Kidney epithelial cell (primary cell): ENCODE data around the gene SLC6A15. TPM values are rescaled to one million over a fixed set of nuclear protein-coding genes. Genes with fewer than 3 reads are reported as not detected.

Source experiments
- DNase-seq: peaks from one replicate; pipeline ENCODE4 v3.0.0-alpha.2; 2010; ENCODE audit warnings: low read depth
- H3K27me3 ChIP-seq: 2 replicates; pipeline ENCODE4 v1.6.0; 2011; ENCODE audit warnings: low read length; ENCODE audit not compliant: control insufficient read depth, insufficient read depth
- H3K36me3 ChIP-seq: 2 replicates; pipeline ENCODE4 v1.5.1; 2011; ENCODE audit warnings: low read length; ENCODE audit not compliant: control insufficient read depth, insufficient read depth
- H3K4me3 ChIP-seq: 2 replicates; pipeline ENCODE4 v1.5.1; 2011; ENCODE audit warnings: low read depth, mild to moderate bottlenecking, control low read depth, low read length
- total RNA-seq: library from RNA; depleted of rRNA; stranded (reverse); fragments of >200 nt; gene quantifications from 2 replicates; pipeline ENCODE4 v1.2.3, GENCODE V29; 2015
- TF ChIP-seq, protein P1 (sequence below): IDR thresholded peaks from 2 replicates; pipeline ENCODE4 v1.5.1; 2011; ENCODE audit warnings: mild to moderate bottlenecking, moderate library complexity, low read length, control low read depth, inconsistent platforms; ENCODE audit not compliant: insufficient read depth, poor library complexity, severe bottlenecking

SLC6A15 gene
- total RNA-seq, 1 donor from 2014 or later, result 15.9 TPM

DNA sequence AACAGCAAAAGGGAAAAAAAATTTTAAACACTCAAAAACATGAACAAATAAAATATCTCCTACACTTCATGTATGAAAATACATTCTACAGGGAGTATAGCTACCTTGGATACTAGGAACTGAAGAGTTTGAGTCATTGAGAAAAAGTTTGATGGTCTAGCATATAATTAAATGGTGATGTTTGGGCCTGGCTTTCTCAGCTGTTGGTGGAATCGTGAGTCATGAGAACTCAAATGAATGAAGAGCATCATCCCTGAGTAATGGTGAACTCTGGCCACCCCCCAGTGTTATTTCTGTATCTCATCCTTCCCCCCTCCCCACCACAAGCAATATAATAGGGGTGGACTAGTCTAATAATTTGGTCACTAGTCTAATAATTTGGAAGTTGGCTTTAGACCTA, 6.7 kb upstream of the SLC6A15 start:
- DNase-seq, result no peak
- Histone ChIP-seq H3K27me3 (no peaks in the 10 kb centered on the region), H3K36me3 (no peaks in the 10 kb centered on the region), H3K4me3 (no peak overlapping the region)
- TF ChIP-seq, protein P1, sequence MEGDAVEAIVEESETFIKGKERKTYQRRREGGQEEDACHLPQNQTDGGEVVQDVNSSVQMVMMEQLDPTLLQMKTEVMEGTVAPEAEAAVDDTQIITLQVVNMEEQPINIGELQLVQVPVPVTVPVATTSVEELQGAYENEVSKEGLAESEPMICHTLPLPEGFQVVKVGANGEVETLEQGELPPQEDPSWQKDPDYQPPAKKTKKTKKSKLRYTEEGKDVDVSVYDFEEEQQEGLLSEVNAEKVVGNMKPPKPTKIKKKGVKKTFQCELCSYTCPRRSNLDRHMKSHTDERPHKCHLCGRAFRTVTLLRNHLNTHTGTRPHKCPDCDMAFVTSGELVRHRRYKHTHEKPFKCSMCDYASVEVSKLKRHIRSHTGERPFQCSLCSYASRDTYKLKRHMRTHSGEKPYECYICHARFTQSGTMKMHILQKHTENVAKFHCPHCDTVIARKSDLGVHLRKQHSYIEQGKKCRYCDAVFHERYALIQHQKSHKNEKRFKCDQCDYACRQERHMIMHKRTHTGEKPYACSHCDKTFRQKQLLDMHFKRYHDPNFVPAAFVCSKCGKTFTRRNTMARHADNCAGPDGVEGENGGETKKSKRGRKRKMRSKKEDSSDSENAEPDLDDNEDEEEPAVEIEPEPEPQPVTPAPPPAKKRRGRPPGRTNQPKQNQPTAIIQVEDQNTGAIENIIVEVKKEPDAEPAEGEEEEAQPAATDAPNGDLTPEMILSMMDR, result no peak

DNA sequence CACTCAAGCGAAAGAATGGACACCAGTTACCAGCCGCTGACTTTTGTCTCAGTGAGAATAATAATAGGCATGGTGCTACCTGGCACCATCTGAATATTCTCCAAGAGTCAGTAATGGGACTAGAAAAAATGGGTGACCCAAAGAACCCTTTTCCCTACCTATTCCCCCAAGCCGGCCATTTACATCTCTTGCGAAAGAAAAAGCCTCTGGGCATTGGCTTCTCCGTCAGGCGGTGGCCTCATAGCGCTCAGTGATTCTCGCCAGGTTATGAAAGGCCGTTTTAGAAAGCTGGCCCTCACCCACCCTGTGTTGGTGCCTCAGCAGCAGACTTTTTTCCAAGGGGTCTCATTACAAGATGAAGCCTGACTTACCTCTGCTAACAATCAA, 523 bp upstream of the SLC6A15 start:
- no peak for DNase-seq
- TF ChIP-seq, protein P1, result no peak
- Histone ChIP-seq H3K27me3 (peaks cover 16% of the 10 kb centered on the region), H3K36me3 (no peaks in the 10 kb centered on the region), H3K4me3 (peak overlapping the region; percentile 54)

DNA sequence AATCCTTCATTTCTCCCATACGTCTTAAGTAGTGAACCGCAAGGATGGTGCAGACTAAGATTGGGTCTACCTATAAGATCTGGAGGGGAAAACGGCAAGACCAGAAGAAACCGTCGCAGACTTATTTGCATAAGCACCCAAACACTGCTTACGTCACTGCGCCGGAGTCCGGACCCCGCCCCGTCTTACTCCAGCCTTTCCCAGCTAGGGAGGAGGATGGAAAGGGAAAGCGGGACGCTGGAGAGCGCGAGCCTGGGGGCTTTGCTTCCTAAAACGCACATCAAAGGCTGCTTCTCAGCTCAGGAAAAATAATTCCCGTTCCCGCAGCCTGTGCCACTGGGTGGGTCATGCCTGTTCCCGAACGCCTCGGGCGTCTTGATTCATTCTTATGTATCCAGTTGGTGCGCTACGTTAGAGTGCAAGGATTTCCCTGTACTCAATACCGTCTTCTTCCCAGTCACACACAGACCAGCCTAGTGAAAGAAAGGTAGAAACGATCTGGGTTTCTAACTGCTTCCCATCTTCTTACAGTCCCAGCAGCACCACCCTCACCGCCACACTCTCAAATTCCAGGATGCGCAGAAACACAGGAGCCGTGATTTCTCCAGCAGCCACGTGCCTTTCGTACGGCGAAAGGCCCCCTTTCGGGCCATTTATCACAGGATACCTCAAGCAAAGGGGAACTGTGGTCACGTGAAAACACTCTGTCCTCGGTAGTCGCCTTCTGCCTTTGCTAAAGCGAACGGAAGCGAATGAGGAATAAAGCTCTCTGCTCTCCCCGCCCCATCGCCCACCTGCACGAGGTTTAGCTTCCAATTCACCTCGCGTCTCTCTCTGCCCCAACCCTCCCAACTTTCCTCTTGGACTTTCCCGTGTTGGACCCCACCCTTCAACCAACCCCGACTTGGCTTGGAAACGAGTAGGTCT, 1.1 kb downstream of the SLC6A15 start:
- no peaks in the 10 kb centered on the region for H3K36me3 ChIP-seq
- H3K4me3 ChIP-seq, result peak overlapping the region; percentile 54
- peaks cover 16% of the 10 kb centered on the region for H3K27me3 ChIP-seq
- TF ChIP-seq, protein P1, result no peak
- DNase-seq, result no peak

DNA sequence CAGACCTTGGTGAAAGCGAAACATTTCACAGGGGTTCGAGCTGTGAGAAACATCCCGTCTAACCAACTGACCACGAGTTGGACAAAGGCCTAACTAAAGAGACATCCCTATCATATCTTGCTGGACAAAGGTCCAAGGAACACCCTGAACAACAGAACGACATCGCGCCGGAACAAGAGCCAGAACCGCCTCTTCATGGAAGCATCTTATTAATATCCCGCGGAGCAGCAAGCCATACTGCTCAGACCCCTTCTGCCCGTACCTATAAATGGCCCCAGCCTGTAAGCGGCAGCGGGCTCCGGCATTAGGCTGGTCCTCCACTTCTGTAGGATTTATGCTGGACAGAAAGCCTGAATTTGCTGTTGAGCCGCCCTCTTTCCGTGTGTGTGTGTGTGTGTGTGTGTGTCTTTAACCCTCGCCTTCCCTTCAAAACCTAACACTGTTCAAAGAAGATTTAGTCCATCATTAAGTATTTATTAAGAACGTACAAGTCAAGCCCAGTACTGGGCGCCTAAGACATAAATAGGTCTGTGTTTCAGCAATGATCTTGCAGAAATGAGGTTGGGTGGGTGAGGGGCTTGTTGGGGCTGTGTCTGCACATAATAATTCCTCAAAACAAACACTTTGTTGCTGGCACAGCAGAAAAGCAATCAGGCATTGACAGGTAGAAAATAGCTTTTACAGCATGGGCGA, 1.9 kb downstream of the SLC6A15 start:
- H3K36me3 ChIP-seq, result no peaks in the 10 kb centered on the region
- peak overlapping the region; percentile 54 for H3K4me3 ChIP-seq
- TF ChIP-seq, protein P1, result no peak
- no peak for DNase-seq
- peaks cover 16% of the 10 kb centered on the region for H3K27me3 ChIP-seq

DNA sequence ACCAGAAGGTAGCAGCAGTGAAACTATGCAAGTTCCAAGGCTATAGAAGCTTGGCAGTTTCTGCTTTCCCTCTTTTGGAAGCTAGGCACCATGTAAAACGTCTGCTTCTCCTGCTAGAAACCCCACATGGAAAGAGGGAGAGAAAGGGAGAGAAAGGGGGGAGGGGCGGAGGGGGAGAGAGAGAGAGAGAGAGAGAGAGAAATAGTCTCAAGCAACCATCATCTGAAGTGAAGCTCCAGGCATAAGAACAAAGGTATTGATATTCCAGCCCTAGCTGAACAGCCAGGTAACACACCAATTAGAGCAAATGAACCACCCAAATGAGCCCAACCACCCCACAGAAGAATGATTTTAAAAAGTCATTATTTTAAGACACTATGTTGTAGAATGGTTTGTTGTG, 8.5 kb downstream of the SLC6A15 start:
- Histone ChIP-seq H3K36me3 (no peaks in the 10 kb centered on the region), H3K4me3 (no peak overlapping the region), H3K27me3 (no peaks in the 10 kb centered on the region)
- no peak for DNase-seq
- TF ChIP-seq, protein P1, result no peak
